ENCODE measurements around the gene COL27A1.

DNA sequence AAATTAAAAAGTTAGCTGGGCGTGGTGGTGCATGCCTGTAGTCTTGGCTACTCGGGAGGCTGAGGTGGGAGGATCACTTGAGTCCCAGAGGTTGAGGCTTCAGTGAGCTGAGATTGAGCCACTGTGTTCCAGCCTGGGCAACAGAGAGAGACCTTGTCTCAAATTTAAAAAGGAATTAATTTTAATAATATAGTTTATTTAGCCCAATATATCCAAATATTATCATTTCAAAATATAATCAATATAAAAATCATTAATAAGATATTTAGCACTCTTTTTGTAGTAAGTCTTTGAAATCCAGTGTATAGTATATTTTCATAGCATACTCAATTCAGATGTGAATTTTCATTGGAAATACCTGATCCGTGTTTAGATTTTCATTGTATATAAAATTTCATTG lies 124.4 kb downstream of the COL27A1 start:
- TF ChIP-seq, protein P1, sequence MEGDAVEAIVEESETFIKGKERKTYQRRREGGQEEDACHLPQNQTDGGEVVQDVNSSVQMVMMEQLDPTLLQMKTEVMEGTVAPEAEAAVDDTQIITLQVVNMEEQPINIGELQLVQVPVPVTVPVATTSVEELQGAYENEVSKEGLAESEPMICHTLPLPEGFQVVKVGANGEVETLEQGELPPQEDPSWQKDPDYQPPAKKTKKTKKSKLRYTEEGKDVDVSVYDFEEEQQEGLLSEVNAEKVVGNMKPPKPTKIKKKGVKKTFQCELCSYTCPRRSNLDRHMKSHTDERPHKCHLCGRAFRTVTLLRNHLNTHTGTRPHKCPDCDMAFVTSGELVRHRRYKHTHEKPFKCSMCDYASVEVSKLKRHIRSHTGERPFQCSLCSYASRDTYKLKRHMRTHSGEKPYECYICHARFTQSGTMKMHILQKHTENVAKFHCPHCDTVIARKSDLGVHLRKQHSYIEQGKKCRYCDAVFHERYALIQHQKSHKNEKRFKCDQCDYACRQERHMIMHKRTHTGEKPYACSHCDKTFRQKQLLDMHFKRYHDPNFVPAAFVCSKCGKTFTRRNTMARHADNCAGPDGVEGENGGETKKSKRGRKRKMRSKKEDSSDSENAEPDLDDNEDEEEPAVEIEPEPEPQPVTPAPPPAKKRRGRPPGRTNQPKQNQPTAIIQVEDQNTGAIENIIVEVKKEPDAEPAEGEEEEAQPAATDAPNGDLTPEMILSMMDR (optimal IDR thresholded peaks at IDR 0.05 in 1 of 3, IDR thresholded peaks at IDR 0.05 in 1 of 3, conservative IDR thresholded peaks at IDR 0.05 in 1 of 3; ENCODE audit: extremely low read depth in 1 of 3, insufficient read depth in 2 of 3, low read length in 3 of 3), result no peak
- no peak for TF ChIP-seq EZH2 (IDR thresholded peaks at IDR 0.05; ENCODE audit: low read length)

All from keratinocyte (primary cell).